Measurements from ENCODE around the gene ATP1A2.
A peak's percentile ranks its signal among the peaks of the same experiment; 100 is the strongest.

The ATP1A2 gene

GRCh38 chr1:160139840-160140239, 24.3 kb downstream of the ATP1A2 start:
- Histone ChIP-seq H3K9me3 (ENCODE audit: control insufficient read depth in 5 of 5, low read length in 5 of 5) (no peaks in the 10 kb centered on the region), H3K27ac (ENCODE audit: low read depth, low read length) (no peak overlapping the region), H3K4me3 (ENCODE audit: low read depth in 1 of 5, low read length in 5 of 5) (no peak overlapping the region), H3K27me3 (ENCODE audit: control insufficient read depth in 5 of 5, insufficient read depth in 4 of 5, low read length in 5 of 5) (no peaks in the 10 kb centered on the region), H3K4me1 (ENCODE audit: control insufficient read depth in 5 of 5, insufficient read depth in 5 of 5, low read length in 5 of 5) (peaks cover 0 to 11% (median 7%) of the 10 kb centered on the region in 5 donors), H3K36me3 (ENCODE audit: control insufficient read depth in 5 of 5, insufficient read depth in 5 of 5, low read length in 5 of 5) (peaks cover 0 to 23% (median 10%) of the 10 kb centered on the region in 5 donors), H3K9ac (ENCODE audit: low read length in 5 of 5) (no peak overlapping the region)

GRCh38 chr1:160143695-160144094, 28.1 kb downstream of the ATP1A2 start:
- no peaks in the 10 kb centered on the region for H3K27me3 ChIP-seq (ENCODE audit: control insufficient read depth in 5 of 5, insufficient read depth in 4 of 5, low read length in 5 of 5)
- no peak overlapping the region for H3K27ac ChIP-seq (ENCODE audit: low read depth, low read length)
- H3K4me1 ChIP-seq (ENCODE audit: control insufficient read depth in 5 of 5, insufficient read depth in 5 of 5, low read length in 5 of 5) = peaks cover 0 to 12% (median 7%) of the 10 kb centered on the region in 5 donors
- H3K9ac ChIP-seq (ENCODE audit: low read length in 5 of 5) = no peak overlapping the region
- H3K9me3 ChIP-seq (ENCODE audit: control insufficient read depth in 5 of 5, low read length in 5 of 5) = no peaks in the 10 kb centered on the region
- H3K4me3 ChIP-seq (ENCODE audit: low read depth in 1 of 5, low read length in 5 of 5) = no peak overlapping the region
- peaks cover 0 to 10% (median 2%) of the 10 kb centered on the region in 5 donors for H3K36me3 ChIP-seq (ENCODE audit: control insufficient read depth in 5 of 5, insufficient read depth in 5 of 5, low read length in 5 of 5)

GRCh38 chr1:160144921-160145320, 29.4 kb downstream of the ATP1A2 start:
- Histone ChIP-seq H3K9ac (ENCODE audit: low read length in 5 of 5) (no peak overlapping the region), H3K27ac (ENCODE audit: low read depth, low read length) (no peak overlapping the region), H3K36me3 (ENCODE audit: control insufficient read depth in 5 of 5, insufficient read depth in 5 of 5, low read length in 5 of 5) (peaks cover 0 to 7% (median under 1%) of the 10 kb centered on the region in 5 donors), H3K27me3 (ENCODE audit: control insufficient read depth in 5 of 5, insufficient read depth in 4 of 5, low read length in 5 of 5) (no peaks in the 10 kb centered on the region), H3K4me1 (ENCODE audit: control insufficient read depth in 5 of 5, insufficient read depth in 5 of 5, low read length in 5 of 5) (peaks cover 0 to 21% (median 10%) of the 10 kb centered on the region in 5 donors), H3K9me3 (ENCODE audit: control insufficient read depth in 5 of 5, low read length in 5 of 5) (no peaks in the 10 kb centered on the region), H3K4me3 (ENCODE audit: low read depth in 1 of 5, low read length in 5 of 5) (no peak overlapping the region)

GRCh38 chr1:160146107-160146506, 30.5 kb downstream of the ATP1A2 start:
- peaks cover 0 to 3% (median 0%) of the 10 kb centered on the region in 5 donors for H3K36me3 ChIP-seq (ENCODE audit: control insufficient read depth in 5 of 5, insufficient read depth in 5 of 5, low read length in 5 of 5)
- H3K4me3 ChIP-seq (ENCODE audit: low read depth in 1 of 5, low read length in 5 of 5) = no peak overlapping the region
- no peaks in the 10 kb centered on the region for H3K27me3 ChIP-seq (ENCODE audit: control insufficient read depth in 5 of 5, insufficient read depth in 4 of 5, low read length in 5 of 5)
- peaks cover 0 to 21% (median 10%) of the 10 kb centered on the region in 5 donors for H3K4me1 ChIP-seq (ENCODE audit: control insufficient read depth in 5 of 5, insufficient read depth in 5 of 5, low read length in 5 of 5)
- H3K27ac ChIP-seq (ENCODE audit: low read depth, low read length) = no peak overlapping the region
- H3K9ac ChIP-seq (ENCODE audit: low read length in 5 of 5) = no peak overlapping the region
- no peaks in the 10 kb centered on the region for H3K9me3 ChIP-seq (ENCODE audit: control insufficient read depth in 5 of 5, low read length in 5 of 5)

GRCh38 chr1:160148121-160148520, 32.6 kb downstream of the ATP1A2 start:
- H3K27ac ChIP-seq (ENCODE audit: low read depth, low read length) = no peak overlapping the region
- H3K9ac ChIP-seq (ENCODE audit: low read length in 5 of 5) = no peak overlapping the region
- no peaks in the 10 kb centered on the region for H3K36me3 ChIP-seq (ENCODE audit: control insufficient read depth in 5 of 5, insufficient read depth in 5 of 5, low read length in 5 of 5)
- no peaks in the 10 kb centered on the region for H3K9me3 ChIP-seq (ENCODE audit: control insufficient read depth in 5 of 5, low read length in 5 of 5)
- H3K27me3 ChIP-seq (ENCODE audit: control insufficient read depth in 5 of 5, insufficient read depth in 4 of 5, low read length in 5 of 5) = no peaks in the 10 kb centered on the region
- peaks cover 0 to 21% (median 7%) of the 10 kb centered on the region in 5 donors for H3K4me1 ChIP-seq (ENCODE audit: control insufficient read depth in 5 of 5, insufficient read depth in 5 of 5, low read length in 5 of 5)
- no peak overlapping the region for H3K4me3 ChIP-seq (ENCODE audit: low read depth in 1 of 5, low read length in 5 of 5)

GRCh38 chr1:160149233-160149632, 33.7 kb downstream of the ATP1A2 start:
- Histone ChIP-seq H3K27ac (ENCODE audit: low read depth, low read length) (peak overlapping the region; percentile 59), H3K9me3 (ENCODE audit: control insufficient read depth in 5 of 5, low read length in 5 of 5) (no peaks in the 10 kb centered on the region), H3K4me3 (ENCODE audit: low read depth in 1 of 5, low read length in 5 of 5) (no peak overlapping the region), H3K36me3 (ENCODE audit: control insufficient read depth in 5 of 5, insufficient read depth in 5 of 5, low read length in 5 of 5) (no peaks in the 10 kb centered on the region), H3K4me1 (ENCODE audit: control insufficient read depth in 5 of 5, insufficient read depth in 5 of 5, low read length in 5 of 5) (peaks cover 0 to 16% (median 3%) of the 10 kb centered on the region in 5 donors), H3K9ac (ENCODE audit: low read length in 5 of 5) (no peak overlapping the region), H3K27me3 (ENCODE audit: control insufficient read depth in 5 of 5, insufficient read depth in 4 of 5, low read length in 5 of 5) (no peaks in the 10 kb centered on the region)

GRCh38 chr1:160149716-160150115, 34.2 kb downstream of the ATP1A2 start:
- Histone ChIP-seq H3K9me3 (ENCODE audit: control insufficient read depth in 5 of 5, low read length in 5 of 5) (no peaks in the 10 kb centered on the region), H3K27ac (ENCODE audit: low read depth, low read length) (peak overlapping the region; percentile 59), H3K27me3 (ENCODE audit: control insufficient read depth in 5 of 5, insufficient read depth in 4 of 5, low read length in 5 of 5) (no peaks in the 10 kb centered on the region), H3K36me3 (ENCODE audit: control insufficient read depth in 5 of 5, insufficient read depth in 5 of 5, low read length in 5 of 5) (no peaks in the 10 kb centered on the region), H3K4me1 (ENCODE audit: control insufficient read depth in 5 of 5, insufficient read depth in 5 of 5, low read length in 5 of 5) (peaks cover 0 to 11% (median 3%) of the 10 kb centered on the region in 5 donors), H3K9ac (ENCODE audit: low read length in 5 of 5) (no peak overlapping the region), H3K4me3 (ENCODE audit: low read depth in 1 of 5, low read length in 5 of 5) (no peak overlapping the region)

- H3K4me3 ChIP-seq (ENCODE audit: low read depth in 1 of 5, low read length in 5 of 5) = no peak within 1 kb of the TSS
- H3K9me3 ChIP-seq (ENCODE audit: control insufficient read depth in 5 of 5, low read length in 5 of 5) = no peaks in the 10 kb centered on the region
- H3K36me3 ChIP-seq (ENCODE audit: control insufficient read depth in 5 of 5, insufficient read depth in 5 of 5, low read length in 5 of 5) = no peaks in the 10 kb centered on the region
- no peak within 1 kb of the TSS for H3K27ac ChIP-seq (ENCODE audit: low read depth, low read length)
- H3K4me1 ChIP-seq (ENCODE audit: control insufficient read depth in 5 of 5, insufficient read depth in 5 of 5, low read length in 5 of 5) = peaks cover 0 to 9% (median 0%) of the 10 kb centered on the region in 5 donors
- H3K27me3 ChIP-seq (ENCODE audit: control insufficient read depth in 5 of 5, insufficient read depth in 4 of 5, low read length in 5 of 5) = no peaks in the 10 kb centered on the region
- no peak within 1 kb of the TSS for H3K9ac ChIP-seq (ENCODE audit: low read length in 5 of 5)
Observed at GRCh38 chr1:160151303-160151702, 35.7 kb downstream of the ATP1A2 start, which contains the start of gene ATP1A4. TSS of gene ATP1A4 (plus strand) at chr1:160151603. CDS start at chr1:160152041, 438 bp downstream.

GRCh38 chr1:160154790-160155189, 39.2 kb downstream of the ATP1A2 start:
- H3K9ac ChIP-seq (ENCODE audit: low read length in 5 of 5) = no peak overlapping the region
- H3K27me3 ChIP-seq (ENCODE audit: control insufficient read depth in 5 of 5, insufficient read depth in 4 of 5, low read length in 5 of 5) = no peaks in the 10 kb centered on the region
- H3K4me3 ChIP-seq (ENCODE audit: low read depth in 1 of 5, low read length in 5 of 5) = no peak overlapping the region
- H3K27ac ChIP-seq (ENCODE audit: low read depth, low read length) = no peak overlapping the region
- no peaks in the 10 kb centered on the region for H3K9me3 ChIP-seq (ENCODE audit: control insufficient read depth in 5 of 5, low read length in 5 of 5)
- no peaks in the 10 kb centered on the region for H3K36me3 ChIP-seq (ENCODE audit: control insufficient read depth in 5 of 5, insufficient read depth in 5 of 5, low read length in 5 of 5)
- H3K4me1 ChIP-seq (ENCODE audit: control insufficient read depth in 5 of 5, insufficient read depth in 5 of 5, low read length in 5 of 5) = no peaks in the 10 kb centered on the region

GRCh38 chr1:160156361-160156760, 40.8 kb downstream of the ATP1A2 start:
- Histone ChIP-seq H3K4me1 (ENCODE audit: control insufficient read depth in 5 of 5, insufficient read depth in 5 of 5, low read length in 5 of 5) (no peaks in the 10 kb centered on the region), H3K9ac (ENCODE audit: low read length in 5 of 5) (no peak overlapping the region), H3K36me3 (ENCODE audit: control insufficient read depth in 5 of 5, insufficient read depth in 5 of 5, low read length in 5 of 5) (no peaks in the 10 kb centered on the region), H3K27me3 (ENCODE audit: control insufficient read depth in 5 of 5, insufficient read depth in 4 of 5, low read length in 5 of 5) (no peaks in the 10 kb centered on the region), H3K4me3 (ENCODE audit: low read depth in 1 of 5, low read length in 5 of 5) (no peak overlapping the region), H3K27ac (ENCODE audit: low read depth, low read length) (no peak overlapping the region), H3K9me3 (ENCODE audit: control insufficient read depth in 5 of 5, low read length in 5 of 5) (no peaks in the 10 kb centered on the region)

Data from subcutaneous abdominal adipose tissue (tissue), 5 donors.